HUES6 (cell line): Measurements from ENCODE around the gene SLC9A9.
"Not testable (repeated sequence)": the region's sequence is repeated elsewhere in the genome, so short reads cannot be mapped to it uniquely, and the experiment has no call there.

Experiments used
- H3K27ac ChIP-seq: 2 replicates; pipeline ENCODE4 v1.7.0; 2013; ENCODE audit warnings: low read depth, mild to moderate bottlenecking, low read length, inconsistent platforms
- H3K27me3 ChIP-seq: 2 replicates; pipeline ENCODE4 v1.6.1; 2013; ENCODE audit warnings: low read length; ENCODE audit not compliant: control insufficient read depth, insufficient read depth
- H3K36me3 ChIP-seq: 2 replicates; pipeline ENCODE4 v1.6.1; 2013; ENCODE audit warnings: low read length; ENCODE audit not compliant: control insufficient read depth, insufficient read depth
- H3K4me1 ChIP-seq: 2 replicates; pipeline ENCODE4 v1.6.1; 2013; ENCODE audit warnings: low read length; ENCODE audit not compliant: control insufficient read depth, insufficient read depth
- H3K4me3 ChIP-seq: 2 replicates; pipeline ENCODE4 v1.5.1; 2013; ENCODE audit warnings: low read depth, low read length
- H3K9ac ChIP-seq: one replicate; pipeline ENCODE4 v1.6.1; 2013; ENCODE audit warnings: mild to moderate bottlenecking, low read length
- H3K9me3 ChIP-seq: 2 replicates; pipeline ENCODE4 v1.6.1; 2013; ENCODE audit warnings: low read depth, low read length; ENCODE audit not compliant: control insufficient read depth, insufficient read depth

Gene SLC9A9

GRCh38 chr3:143433787-143434378 lies 414.4 kb downstream of the SLC9A9 start:
- Histone ChIP-seq H3K4me3 (no peak overlapping the region), H3K27me3 (no peaks in the 10 kb centered on the region), H3K4me1 (peaks cover 21% of the 10 kb centered on the region), H3K9me3 (no peaks in the 10 kb centered on the region), H3K27ac (no peak overlapping the region), H3K36me3 (no peaks in the 10 kb centered on the region), H3K9ac (no peak overlapping the region)

- H3K27me3 ChIP-seq, H3K9ac ChIP-seq, H3K36me3 ChIP-seq, H3K4me3 ChIP-seq, H3K9me3 ChIP-seq, H3K27ac ChIP-seq: not testable (repeated sequence)
- H3K4me1 ChIP-seq, result peaks cover 21% of the 10 kb centered on the region
Measured at GRCh38 chr3:143431298-143431697, 417.0 kb downstream of the SLC9A9 start.

GRCh38 chr3:143430568-143430967 lies 417.7 kb downstream of the SLC9A9 start:
- Histone ChIP-seq H3K4me3 (no peak overlapping the region), H3K9ac (no peak overlapping the region), H3K4me1 (peaks cover 21% of the 10 kb centered on the region), H3K36me3 (no peaks in the 10 kb centered on the region), H3K27ac (no peak overlapping the region), H3K27me3 (no peaks in the 10 kb centered on the region), H3K9me3 (no peaks in the 10 kb centered on the region)

- Histone ChIP-seq H3K36me3 (no peaks in the 10 kb centered on the region), H3K27me3 (no peaks in the 10 kb centered on the region), H3K4me1 (peaks cover 21% of the 10 kb centered on the region), H3K27ac (no peak overlapping the region), H3K4me3 (no peak overlapping the region), H3K9ac (no peak overlapping the region), H3K9me3 (no peaks in the 10 kb centered on the region)
Measured at GRCh38 chr3:143429628-143430514, 418.4 kb downstream of the SLC9A9 start.

GRCh38 chr3:143428294-143428693 lies 420.0 kb downstream of the SLC9A9 start:
- H3K9ac ChIP-seq, result no peak overlapping the region
- H3K9me3 ChIP-seq, result no peaks in the 10 kb centered on the region
- no peaks in the 10 kb centered on the region for H3K27me3 ChIP-seq
- H3K4me1 ChIP-seq, result peaks cover 21% of the 10 kb centered on the region
- no peaks in the 10 kb centered on the region for H3K36me3 ChIP-seq
- H3K27ac ChIP-seq, result no peak overlapping the region
- H3K4me3 ChIP-seq, result no peak overlapping the region

GRCh38 chr3:143427631-143428030 lies 420.6 kb downstream of the SLC9A9 start:
- H3K4me1 ChIP-seq, result peaks cover 21% of the 10 kb centered on the region
- H3K27ac ChIP-seq, result no peak overlapping the region
- no peak overlapping the region for H3K4me3 ChIP-seq
- no peaks in the 10 kb centered on the region for H3K9me3 ChIP-seq
- no peaks in the 10 kb centered on the region for H3K36me3 ChIP-seq
- H3K27me3 ChIP-seq, result no peaks in the 10 kb centered on the region
- no peak overlapping the region for H3K9ac ChIP-seq

GRCh38 chr3:143424874-143425273 lies 423.4 kb downstream of the SLC9A9 start:
- H3K27me3 ChIP-seq, result no peaks in the 10 kb centered on the region
- H3K27ac ChIP-seq, result no peak overlapping the region
- no peaks in the 10 kb centered on the region for H3K36me3 ChIP-seq
- peaks cover 7% of the 10 kb centered on the region for H3K4me1 ChIP-seq
- H3K9me3 ChIP-seq, result no peaks in the 10 kb centered on the region
- H3K9ac ChIP-seq, result no peak overlapping the region
- no peak overlapping the region for H3K4me3 ChIP-seq

- Histone ChIP-seq H3K36me3 (no peaks in the 10 kb centered on the region), H3K4me1 (no peaks in the 10 kb centered on the region; the same call in 1 of the 2 replicates), H3K27ac (no peak overlapping the region), H3K27me3 (no peaks in the 10 kb centered on the region), H3K9me3 (no peaks in the 10 kb centered on the region), H3K9ac (no peak overlapping the region), H3K4me3 (no peak overlapping the region)
Measured at GRCh38 chr3:143421556-143421955, 426.7 kb downstream of the SLC9A9 start.

- no peak overlapping the region for H3K9ac ChIP-seq
- H3K27me3 ChIP-seq, result no peaks in the 10 kb centered on the region
- no peak overlapping the region for H3K4me3 ChIP-seq
- H3K9me3 ChIP-seq, result no peaks in the 10 kb centered on the region
- H3K4me1 ChIP-seq, result no peaks in the 10 kb centered on the region; the same call in 1 of the 2 replicates
- H3K27ac ChIP-seq, result no peak overlapping the region
- H3K36me3 ChIP-seq, result no peaks in the 10 kb centered on the region
Measured at GRCh38 chr3:143419611-143420010, 428.7 kb downstream of the SLC9A9 start.

GRCh38 chr3:143418391-143418790 lies 429.9 kb downstream of the SLC9A9 start:
- H3K4me1 ChIP-seq, result no peaks in the 10 kb centered on the region; the same call in 1 of the 2 replicates
- H3K4me3 ChIP-seq, result no peak overlapping the region
- no peaks in the 10 kb centered on the region for H3K36me3 ChIP-seq
- H3K9me3 ChIP-seq, result no peaks in the 10 kb centered on the region
- H3K27me3 ChIP-seq, result no peaks in the 10 kb centered on the region
- H3K27ac ChIP-seq, result no peak overlapping the region
- H3K9ac ChIP-seq, result no peak overlapping the region

GRCh38 chr3:143416229-143416628 lies 432.0 kb downstream of the SLC9A9 start:
- no peak overlapping the region for H3K4me3 ChIP-seq
- H3K4me1 ChIP-seq, result no peaks in the 10 kb centered on the region; the same call in 1 of the 2 replicates
- no peak overlapping the region for H3K9ac ChIP-seq
- H3K27me3 ChIP-seq, result no peaks in the 10 kb centered on the region
- H3K27ac ChIP-seq, result no peak overlapping the region
- H3K36me3 ChIP-seq, result no peaks in the 10 kb centered on the region
- H3K9me3 ChIP-seq, result no peaks in the 10 kb centered on the region
